Suppressor macrophage treated with lipopolysaccharide for 1 hour (primary cell): ENCODE measurements around the gene CST8.

Experiments used
- DNase-seq, 3 donors: peaks; one replicate each; pipeline ENCODE4 v3.0.0-alpha.2; 2020 to 2022

CST8 gene

DNA sequence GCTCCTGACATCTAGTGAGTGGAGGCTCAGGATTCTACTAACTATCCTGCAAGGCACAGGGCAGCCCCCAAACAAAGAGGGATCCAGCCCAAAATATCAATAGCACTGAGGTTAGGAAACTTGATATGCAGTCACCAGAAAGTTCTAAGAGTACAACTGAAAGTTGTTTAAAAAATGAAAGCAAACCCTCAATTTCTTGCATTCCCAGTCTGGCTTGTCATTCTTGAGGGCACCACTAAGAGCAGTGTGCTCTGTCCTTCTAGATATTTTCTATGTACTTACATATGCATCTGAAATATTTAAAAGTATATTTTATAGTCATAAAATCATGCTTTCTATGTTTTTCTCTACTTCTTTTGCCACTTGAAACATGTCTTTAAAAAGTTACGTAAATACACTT is 35.9 kb downstream of the CST8 start:
- DNase-seq: no peak

DNA sequence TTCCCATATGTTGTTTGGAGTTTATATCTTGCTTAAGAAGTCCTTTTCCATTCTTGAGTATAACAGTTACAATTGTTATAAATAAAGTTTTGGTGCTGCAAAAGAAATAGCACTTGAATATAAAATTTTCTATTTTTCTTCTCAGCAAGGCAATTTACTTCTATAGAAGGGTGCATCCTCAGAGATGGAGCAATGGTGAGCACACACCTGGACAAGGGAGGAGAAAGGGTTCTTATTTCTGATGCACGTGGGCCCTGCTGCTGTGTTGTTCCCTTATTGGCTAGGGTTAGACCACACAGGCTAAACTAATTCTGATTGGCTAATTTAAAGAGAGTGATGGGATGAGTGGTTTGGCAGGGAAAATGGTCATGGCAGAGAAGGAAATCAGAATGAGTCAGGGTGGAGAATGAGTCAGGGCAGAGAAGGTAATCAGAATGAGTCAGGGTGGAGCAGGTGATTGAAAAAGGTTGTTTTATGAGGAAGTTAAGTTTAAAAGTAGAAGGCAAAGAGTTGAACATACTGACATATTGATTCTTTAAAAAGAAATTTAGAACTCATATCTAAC is 38.0 kb downstream of the CST8 start:
- DNase-seq: no peak

DNA sequence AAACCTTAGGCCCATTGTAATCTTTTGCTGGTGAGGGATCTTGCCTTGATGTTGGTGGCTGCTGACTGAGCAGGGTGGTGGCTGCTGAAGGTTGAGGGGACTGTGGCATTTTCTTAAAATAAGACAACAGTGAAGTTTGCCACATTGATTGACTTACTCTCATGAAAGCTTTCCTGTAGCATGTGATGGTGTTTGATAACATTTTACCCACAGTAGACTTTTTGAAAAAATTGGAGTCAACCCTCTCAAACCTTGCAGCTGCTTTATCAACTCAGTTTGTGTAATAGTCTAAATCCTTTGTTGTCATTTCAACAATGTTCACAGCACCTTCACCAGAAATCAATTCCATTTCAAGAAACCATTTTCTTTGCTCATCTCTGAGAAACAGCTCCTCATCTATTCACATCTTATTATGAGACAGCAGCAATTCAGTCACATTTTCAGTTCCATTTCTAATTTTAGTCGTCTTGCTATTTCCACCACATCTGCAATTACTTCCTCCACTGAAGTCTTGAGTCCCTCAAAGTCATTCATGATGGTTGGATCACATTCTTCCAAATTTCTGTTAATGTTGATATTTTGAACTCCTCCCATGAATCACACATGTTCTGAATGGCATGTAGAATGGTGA is 40.1 kb downstream of the CST8 start:
- DNase-seq: no peak

DNA sequence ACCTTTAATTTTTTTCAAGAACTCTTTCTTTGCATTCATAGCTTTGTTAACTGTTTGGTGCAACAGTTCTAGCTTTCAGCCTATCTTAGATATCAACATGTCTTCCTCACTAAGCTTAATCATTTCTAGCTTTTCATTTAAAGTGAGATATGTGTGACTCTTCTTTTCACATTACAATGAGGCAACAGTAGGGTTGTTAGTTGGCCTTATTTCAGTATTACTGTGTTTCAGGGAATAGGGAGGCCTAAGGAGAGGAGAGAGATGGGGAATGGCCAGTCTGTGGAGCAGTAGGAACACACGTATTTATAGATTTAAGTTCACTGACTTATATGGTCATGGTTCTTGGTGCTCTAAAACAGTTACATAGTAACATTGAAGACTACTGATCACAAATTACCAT is 41.6 kb downstream of the CST8 start:
- DNase-seq: no peak

DNA sequence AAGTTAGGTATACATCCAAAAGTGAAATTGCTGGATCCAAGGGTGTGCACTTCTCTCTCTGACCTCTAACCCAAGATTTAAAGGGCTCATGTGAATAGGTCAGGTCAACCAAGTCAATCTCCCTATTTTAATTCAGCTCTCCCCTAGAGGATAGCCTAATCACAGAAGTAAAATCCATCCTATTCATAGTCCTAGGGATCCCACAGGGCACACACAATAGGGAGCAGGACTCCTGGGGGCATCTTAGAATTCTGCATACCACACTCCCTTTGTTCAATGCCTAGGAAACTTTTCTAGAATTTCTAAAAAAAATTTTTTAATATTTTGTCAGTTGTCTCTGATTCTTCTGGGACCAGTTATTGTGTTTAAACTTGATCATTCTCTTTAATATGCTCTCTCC is 42.2 kb downstream of the CST8 start:
- DNase-seq: no peak

DNA sequence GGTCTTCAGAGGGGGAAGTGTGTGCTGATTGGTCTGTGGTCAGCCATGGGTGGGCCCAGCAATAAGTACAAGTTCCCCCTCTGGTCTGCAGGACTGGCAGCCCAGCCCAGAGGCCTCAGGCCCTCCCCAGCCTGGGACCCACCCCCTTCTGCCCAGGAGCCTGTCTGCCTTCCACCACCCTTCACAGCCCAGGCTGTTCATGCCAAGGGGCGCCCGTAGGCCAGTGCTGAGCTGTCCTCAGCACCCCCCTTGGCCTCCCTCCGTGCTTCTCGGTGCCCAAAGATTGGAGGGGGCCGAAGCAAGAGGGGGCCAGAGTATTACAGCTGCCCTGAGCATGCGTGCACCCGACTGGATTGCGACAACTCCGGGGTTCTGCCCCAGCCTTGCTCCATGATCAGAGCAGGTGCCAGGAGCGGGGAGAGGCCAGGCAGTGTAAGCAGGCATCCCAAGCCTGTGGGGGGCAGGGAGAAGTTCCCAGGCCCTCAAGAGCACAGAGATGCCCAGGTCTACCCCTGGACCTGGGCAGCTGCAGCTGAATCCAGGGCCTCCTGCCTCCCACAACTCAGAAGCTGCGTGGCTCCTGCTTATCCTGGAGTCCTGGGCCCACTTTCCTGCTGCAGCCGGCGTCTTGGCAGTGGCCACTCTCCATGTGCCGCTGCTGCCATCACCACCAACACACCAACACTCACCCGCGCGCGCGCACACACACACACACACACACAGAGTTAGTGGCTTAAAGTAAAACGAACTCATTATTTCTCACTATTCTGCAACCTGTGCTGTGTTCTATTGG is 44.1 kb downstream of the CST8 start:
- DNase-seq: no peak

DNA sequence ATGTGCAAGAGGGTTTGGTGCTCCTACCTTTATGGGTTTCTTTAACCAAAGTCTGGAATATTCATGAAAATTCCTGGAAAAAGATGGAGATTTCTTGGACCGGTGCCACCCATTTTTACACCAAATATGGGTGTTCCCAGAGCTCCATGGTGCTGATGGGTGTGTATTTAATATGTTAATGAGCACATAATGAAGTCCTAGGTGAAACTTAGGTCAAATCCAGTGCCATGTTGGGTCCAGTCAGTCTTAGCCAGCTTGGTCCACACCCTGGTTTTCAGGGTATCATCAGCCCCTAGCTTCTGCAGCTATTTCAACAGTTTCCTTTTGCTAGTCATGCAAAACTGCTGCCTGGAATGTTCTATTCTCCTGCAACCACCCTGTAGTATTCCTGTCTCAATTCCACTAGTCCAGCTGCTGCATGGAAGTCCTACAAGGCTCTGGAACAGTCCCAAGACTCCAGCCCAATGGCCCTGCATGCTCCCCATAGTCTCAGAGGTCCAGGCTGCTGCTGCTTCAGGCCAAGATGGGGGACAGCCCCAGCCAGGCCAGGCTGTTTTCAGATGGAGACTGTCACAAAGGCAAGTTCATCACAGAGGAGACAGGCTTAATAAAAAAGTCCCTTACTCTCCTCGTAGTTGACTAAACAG is 45.5 kb downstream of the CST8 start:
- no peak for DNase-seq

DNA sequence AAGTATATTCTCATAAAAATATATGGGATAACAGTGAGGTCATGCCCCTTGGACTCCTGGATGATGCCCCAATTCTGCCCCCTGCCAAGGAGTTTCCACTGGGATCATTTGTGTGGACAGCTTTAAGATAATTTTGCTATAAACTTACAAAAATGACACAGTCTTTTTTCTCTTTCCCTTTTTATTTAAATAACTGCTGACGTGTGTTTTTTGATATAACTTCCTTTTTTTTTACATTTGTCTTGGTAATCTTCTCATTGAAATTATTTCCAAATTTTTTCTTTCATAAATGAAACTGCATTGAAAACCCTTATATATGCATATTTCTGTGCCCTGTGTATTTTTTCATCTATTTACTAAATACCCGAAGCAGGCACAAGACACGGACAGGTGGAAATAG is 46.1 kb downstream of the CST8 start:
- DNase-seq: peak in 2 of 3 donors; percentile 54

DNA sequence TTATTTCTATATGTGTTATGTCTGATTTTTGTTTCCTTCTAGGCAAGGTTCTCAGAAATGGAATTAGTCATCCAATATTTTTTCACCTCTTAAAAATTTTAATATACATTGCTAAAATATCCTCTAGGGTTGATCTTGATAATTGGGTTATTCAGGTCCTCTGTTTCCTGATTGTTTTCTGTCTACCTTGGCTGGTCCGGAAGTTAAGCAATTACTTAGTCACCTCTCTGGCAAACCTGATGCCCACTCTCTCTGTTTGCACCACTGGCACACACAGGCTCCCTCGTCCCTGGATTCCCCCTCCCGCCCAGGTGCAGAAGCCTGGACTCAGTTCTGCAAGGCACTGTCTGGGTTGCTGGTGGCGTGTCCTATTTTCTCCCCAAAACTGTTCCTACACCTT is 49.7 kb downstream of the CST8 start:
- no peak for DNase-seq

DNA sequence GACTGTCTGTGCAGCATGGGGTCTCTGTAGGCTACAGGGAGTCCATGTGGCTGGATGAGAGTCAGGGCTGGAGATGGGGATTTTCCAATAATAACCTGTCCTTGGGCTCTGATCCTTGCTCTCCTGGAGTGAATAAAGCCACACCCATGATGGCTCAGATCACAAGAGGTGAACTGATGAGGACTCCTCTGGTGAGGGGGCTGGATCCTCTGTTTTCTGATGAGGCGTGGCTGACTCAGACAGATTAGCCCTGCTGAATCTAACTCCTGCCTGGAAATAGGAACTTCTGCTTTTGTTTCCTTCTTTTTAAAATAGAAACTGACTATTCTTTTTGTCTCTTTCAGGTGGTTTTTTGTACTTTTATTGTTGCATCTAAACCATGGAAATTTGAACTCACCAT is 50.4 kb downstream of the CST8 start:
- peak; percentile 76 to 83 (median 82) for DNase-seq

DNA sequence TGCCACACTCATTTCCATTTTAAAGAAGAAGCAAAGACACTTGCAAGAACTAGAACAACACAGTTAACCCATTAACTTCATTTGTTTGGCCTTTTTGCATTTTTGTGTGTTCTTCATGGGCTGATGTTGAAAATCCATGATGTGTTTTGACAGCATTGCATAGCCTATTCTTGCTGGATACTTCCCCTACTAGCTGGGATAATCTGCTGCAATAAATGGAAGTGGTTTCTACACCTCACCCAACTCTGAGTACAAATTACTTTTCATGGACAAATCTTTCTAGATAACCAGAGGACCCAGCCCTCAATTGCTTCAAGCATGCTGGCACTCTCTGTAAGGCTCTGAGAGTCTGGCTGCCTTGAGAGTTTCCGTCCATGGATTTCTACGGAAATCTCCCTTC is 50.9 kb downstream of the CST8 start:
- peak in 2 of 3 donors; percentile 10 to 21 for DNase-seq

DNA sequence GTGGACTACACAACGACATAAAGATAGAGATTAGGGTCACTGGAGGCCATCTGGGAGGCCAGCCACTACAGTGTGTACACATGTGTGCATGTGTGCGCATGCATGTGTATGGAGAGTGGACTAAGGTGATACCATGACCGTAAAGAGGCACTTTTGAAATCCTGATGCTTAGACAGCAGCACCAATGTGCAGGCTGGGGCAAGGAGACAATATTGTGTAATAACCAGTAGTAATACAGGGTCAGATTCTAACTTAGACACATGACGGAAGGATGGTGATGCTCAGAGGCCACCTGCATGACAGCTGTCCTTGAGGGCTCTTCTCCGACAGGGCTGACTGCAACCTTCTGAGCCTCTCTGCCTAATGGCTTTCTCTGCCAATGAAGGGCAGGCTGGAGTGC is 51.9 kb downstream of the CST8 start:
- no peak for DNase-seq

DNA sequence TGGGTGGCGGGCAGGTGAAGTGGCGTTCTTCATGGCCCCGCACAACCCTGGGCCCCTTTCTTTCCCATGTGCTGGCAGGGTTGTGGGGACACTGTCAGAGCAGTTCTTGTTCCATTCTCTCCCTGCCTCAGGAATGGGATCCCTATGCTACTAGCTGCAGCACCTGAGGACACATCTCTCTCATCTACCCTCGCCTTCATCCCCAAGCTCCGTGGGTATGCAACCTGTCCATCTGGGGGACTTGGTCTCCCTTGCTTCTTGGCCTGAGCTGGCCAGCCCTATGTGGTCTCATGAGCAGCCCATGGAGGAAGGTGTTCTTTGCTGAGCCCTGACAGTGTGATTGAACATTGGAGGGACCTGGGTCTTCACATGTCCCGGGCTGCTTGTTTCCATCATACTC is 53.2 kb downstream of the CST8 start:
- DNase-seq: no peak
